ENCODE data around the gene LELP1. TPM values are rescaled to one million over a fixed set of nuclear protein-coding genes. Genes with fewer than 3 reads are reported as not detected.

LELP1 gene
- total RNA-seq, 4 donors from 2014 or later, result not detected

DNA sequence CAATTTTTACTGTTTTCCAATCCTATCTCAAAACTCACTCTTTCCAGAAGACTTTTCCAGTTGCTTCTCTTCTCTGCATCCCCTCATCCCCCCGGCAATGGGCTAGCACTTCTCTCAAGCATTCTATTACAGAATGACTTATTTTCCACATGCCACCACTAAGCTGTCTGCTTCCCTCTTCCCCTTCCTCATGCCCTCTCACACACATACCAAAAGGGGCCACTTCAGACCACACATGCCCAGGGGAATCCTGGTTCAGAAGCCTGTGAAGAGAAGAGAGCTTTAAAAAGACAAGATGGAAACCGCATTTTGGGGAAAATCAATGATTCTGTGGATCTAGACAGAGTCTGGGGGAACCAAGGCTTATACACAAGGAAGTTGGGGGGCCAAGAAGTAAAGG, 47.9 kb downstream of the LELP1 start:
- Histone ChIP-seq H3K9me3 (no peaks in the 10 kb centered on the region), H3K4me3 (no peak overlapping the region), H3K4me1 (no peaks in the 10 kb centered on the region), H3K27me3 (no peaks in the 10 kb centered on the region), H3K27ac (no peak overlapping the region), H3K36me3 (no peaks in the 10 kb centered on the region)
- TF ChIP-seq, protein P1, sequence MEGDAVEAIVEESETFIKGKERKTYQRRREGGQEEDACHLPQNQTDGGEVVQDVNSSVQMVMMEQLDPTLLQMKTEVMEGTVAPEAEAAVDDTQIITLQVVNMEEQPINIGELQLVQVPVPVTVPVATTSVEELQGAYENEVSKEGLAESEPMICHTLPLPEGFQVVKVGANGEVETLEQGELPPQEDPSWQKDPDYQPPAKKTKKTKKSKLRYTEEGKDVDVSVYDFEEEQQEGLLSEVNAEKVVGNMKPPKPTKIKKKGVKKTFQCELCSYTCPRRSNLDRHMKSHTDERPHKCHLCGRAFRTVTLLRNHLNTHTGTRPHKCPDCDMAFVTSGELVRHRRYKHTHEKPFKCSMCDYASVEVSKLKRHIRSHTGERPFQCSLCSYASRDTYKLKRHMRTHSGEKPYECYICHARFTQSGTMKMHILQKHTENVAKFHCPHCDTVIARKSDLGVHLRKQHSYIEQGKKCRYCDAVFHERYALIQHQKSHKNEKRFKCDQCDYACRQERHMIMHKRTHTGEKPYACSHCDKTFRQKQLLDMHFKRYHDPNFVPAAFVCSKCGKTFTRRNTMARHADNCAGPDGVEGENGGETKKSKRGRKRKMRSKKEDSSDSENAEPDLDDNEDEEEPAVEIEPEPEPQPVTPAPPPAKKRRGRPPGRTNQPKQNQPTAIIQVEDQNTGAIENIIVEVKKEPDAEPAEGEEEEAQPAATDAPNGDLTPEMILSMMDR (IDR thresholded peaks at IDR 0.05), result no peak
- no peak for TF ChIP-seq POLR2A (IDR thresholded peaks at IDR 0.05)
- DNase-seq, result no peak

DNA sequence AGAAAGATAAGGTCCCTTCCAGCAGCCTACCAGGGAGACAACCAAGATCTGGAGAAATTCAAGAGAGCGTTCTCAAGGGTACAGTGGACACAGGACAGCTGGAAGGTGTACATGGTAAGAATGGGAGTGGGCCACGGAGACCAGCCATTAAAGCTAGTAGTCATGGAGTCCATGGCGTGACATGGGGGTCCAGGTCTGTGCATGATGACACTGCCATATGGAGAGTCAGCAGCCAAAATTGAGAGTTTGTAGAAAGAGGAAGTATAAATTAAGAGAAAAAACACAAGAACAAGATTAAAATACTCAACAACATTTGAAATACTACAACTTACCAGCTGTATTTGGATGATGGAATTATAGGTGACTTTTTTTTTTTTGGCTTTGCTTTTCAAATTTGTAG, 48.3 kb downstream of the LELP1 start:
- Histone ChIP-seq H3K4me1 (no peaks in the 10 kb centered on the region), H3K27ac (no peak overlapping the region), H3K27me3 (no peaks in the 10 kb centered on the region), H3K4me3 (no peak overlapping the region), H3K36me3 (no peaks in the 10 kb centered on the region), H3K9me3 (no peaks in the 10 kb centered on the region)
- no peak for DNase-seq
- TF ChIP-seq, protein P1 (IDR thresholded peaks at IDR 0.05), result no peak
- no peak for TF ChIP-seq POLR2A (IDR thresholded peaks at IDR 0.05)

DNA sequence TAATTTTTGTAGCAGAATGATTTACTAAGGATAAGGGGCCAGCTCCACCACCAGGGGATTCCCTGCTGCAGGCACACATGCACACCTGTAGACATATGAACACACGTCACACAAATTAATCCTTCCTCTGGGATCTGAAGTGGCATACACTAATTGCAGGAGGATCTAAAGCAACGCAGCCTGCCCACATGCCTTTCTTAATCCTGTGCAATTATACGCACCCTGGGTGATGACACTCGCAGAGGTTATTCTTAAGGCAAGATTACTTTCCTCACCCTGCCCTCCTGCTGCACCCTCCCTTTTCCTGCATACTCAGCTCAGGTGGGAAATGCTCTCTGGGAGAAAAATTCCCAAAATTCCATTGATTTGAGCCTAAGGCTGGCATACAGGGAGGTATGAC, 48.8 kb downstream of the LELP1 start:
- Histone ChIP-seq H3K4me3 (no peak overlapping the region), H3K36me3 (no peaks in the 10 kb centered on the region), H3K4me1 (no peaks in the 10 kb centered on the region), H3K27me3 (no peaks in the 10 kb centered on the region), H3K27ac (no peak overlapping the region), H3K9me3 (no peaks in the 10 kb centered on the region)
- TF ChIP-seq, protein P1 (IDR thresholded peaks at IDR 0.05), result no peak
- TF ChIP-seq POLR2A (IDR thresholded peaks at IDR 0.05), result no peak
- DNase-seq, result no peak

DNA sequence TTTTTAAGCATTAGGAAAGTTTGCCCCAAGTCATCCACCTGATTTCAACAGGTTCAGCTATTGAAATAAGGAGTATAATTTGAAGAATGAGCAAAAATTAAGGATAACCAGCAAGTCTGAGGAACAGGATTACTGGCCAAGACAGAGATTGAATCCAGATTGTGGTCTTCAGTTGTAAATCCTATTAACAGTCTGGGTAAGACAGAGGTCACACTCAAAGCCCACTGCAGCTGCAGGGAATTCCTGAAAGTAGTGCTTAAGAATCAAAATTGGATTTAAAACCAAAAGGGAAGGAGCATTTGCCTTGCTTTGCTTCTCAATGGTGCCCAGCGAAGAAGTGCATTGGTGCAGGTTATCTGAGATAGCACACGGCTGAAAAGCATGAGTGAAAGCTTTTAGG, 49.8 kb downstream of the LELP1 start:
- TF ChIP-seq POLR2A (IDR thresholded peaks at IDR 0.05), result no peak
- TF ChIP-seq, protein P1 (IDR thresholded peaks at IDR 0.05), result no peak

DNA sequence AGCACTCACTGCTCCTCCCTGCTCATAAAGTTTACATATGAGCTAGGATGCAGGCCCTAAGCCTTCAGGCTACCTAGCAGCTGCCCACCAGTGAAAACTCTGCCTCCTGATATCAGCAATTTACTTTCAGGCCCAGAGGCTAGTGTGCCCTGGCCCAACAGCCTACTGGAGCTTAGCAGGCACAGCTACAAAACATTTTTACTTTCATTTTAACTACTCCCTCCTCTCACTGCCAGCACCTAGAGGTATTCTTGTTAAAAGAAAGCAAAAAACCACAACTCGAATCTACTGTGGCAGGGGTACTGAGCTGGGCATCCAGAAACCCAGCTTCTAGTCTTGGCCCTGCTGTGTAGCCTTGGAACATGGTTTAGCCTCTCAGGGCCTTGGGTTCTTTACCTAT, 50.5 kb downstream of the LELP1 start:
- no peak for DNase-seq
- Histone ChIP-seq H3K27me3 (no peaks in the 10 kb centered on the region), H3K27ac (no peak overlapping the region), H3K4me3 (no peak overlapping the region), H3K36me3 (no peaks in the 10 kb centered on the region), H3K4me1 (no peaks in the 10 kb centered on the region), H3K9me3 (no peaks in the 10 kb centered on the region)
- no peak for TF ChIP-seq POLR2A (IDR thresholded peaks at IDR 0.05)
- TF ChIP-seq, protein P1 (IDR thresholded peaks at IDR 0.05), result no peak

More for the DNA sequence above, 49.8 kb downstream of the LELP1 start:
- Histone ChIP-seq H3K27ac (no peak overlapping the region), H3K4me1 (no peaks in the 10 kb centered on the region), H3K27me3 (no peaks in the 10 kb centered on the region), H3K9me3 (no peaks in the 10 kb centered on the region), H3K36me3 (no peaks in the 10 kb centered on the region), H3K4me3 (no peak overlapping the region)
- DNase-seq, result no peak

Other genes starting within 250 kb of the LELP1 start
- not detected for gene SPRR4, start 232.8 kb upstream of the LELP1 start, total RNA-seq
- not detected for gene SPRR1A, start 219.3 kb upstream of the LELP1 start, total RNA-seq
- gene SPRR3, start 201.7 kb upstream of the LELP1 start, total RNA-seq, result 1 to 10 TPM in 1 of 4 donors, not detected in 3; 4.4 TPM
- gene SPRR1B, start 172.2 kb upstream of the LELP1 start, total RNA-seq, result not detected
- gene SPRR2D, start 162.3 kb upstream of the LELP1 start, total RNA-seq, result not detected
- gene SPRR2A, start 145.9 kb upstream of the LELP1 start, total RNA-seq, result not detected
- not detected for gene SPRR2B, start 131.8 kb upstream of the LELP1 start, total RNA-seq
- gene SPRR2E, start 108.9 kb upstream of the LELP1 start, total RNA-seq, result not detected
- not detected for gene SPRR2F, start 89.9 kb upstream of the LELP1 start, total RNA-seq
- gene SPRR2G, start 52.5 kb upstream of the LELP1 start, total RNA-seq, result not detected
- gene PRR9, start 14.2 kb downstream of the LELP1 start, total RNA-seq, result not detected
- gene LORICRIN, start 56.3 kb downstream of the LELP1 start, total RNA-seq, result not detected
- not detected for gene PGLYRP3, start 109.5 kb downstream of the LELP1 start, total RNA-seq
- gene PGLYRP4, start 145.4 kb downstream of the LELP1 start, total RNA-seq, result not detected
- gene S100A9, start 154.4 kb downstream of the LELP1 start, total RNA-seq, result 10 to 100 TPM in 3 of 4 donors, 1 to 10 TPM in 1; 6.8 to 96.6 (median 17.6) TPM
- not detected for gene S100A12, start 172.2 kb downstream of the LELP1 start, total RNA-seq
- 1 to 10 TPM in 2 of 4 donors, not detected in 2; 7.6 to 9.8 TPM for gene S100A8, start 187.6 kb downstream of the LELP1 start, total RNA-seq
- gene S100A7A, start 213.1 kb downstream of the LELP1 start, total RNA-seq, result not detected

Measured in Peyer's patch (tissue), 4 donors.